Left lung (tissue), 10 donors: ENCODE results near the gene SIK3. TPM values are rescaled to one million over a fixed set of nuclear protein-coding genes. Genes with fewer than 3 reads are reported as not detected.
A peak's percentile ranks its signal among the peaks of the same experiment; 100 is the strongest.

ENCODE experiments used
- ATAC-seq: fragments of 200-7000 bp; cut with Tn5 transposase; one replicate; pipeline ENCODE4 v1.9.1; 2020; ENCODE audit warnings: moderate library complexity
- DNase-seq, 4 donors: peaks; one replicate each; pipeline ENCODE4 v3.0.0-alpha.2; 2013 to 2020
- H3K27ac ChIP-seq, 2 donors: fragments of 200-600 bp; sonication (generic) in 1 of 2; one replicate each; pipeline versions ENCODE4 v1.5.0 to v1.8.0; 2020 to 2021
- H3K27me3 ChIP-seq, 2 donors: fragments of 200-600 bp; sonication (generic) in 1 of 2; one replicate each; pipeline versions ENCODE4 v1.5.0 to v1.8.0; 2020 to 2021
- H3K36me3 ChIP-seq, 2 donors: fragments of 200-600 bp; sonication (generic) in 1 of 2; one replicate each; pipeline versions ENCODE4 v1.5.0 to v1.8.0; 2020 to 2021
- H3K4me1 ChIP-seq, 2 donors: fragments of 200-600 bp; one replicate each; pipeline ENCODE4 v1.8.0; 2021
- H3K4me3 ChIP-seq, 2 donors: fragments of 200-600 bp; sonication (generic) in 1 of 2; one replicate each; pipeline versions ENCODE4 v1.5.0 to v1.8.0; 2020 to 2021; ENCODE audit warnings: mild to moderate bottlenecking in 1 of 2
- H3K9me3 ChIP-seq, 2 donors: fragments of 200-600 bp; sonication (generic) in 1 of 2; one replicate each; pipeline versions ENCODE4 v1.5.0 to v1.8.0; 2020 to 2021
- CTCF ChIP-seq, 2 donors: fragments of 200-600 bp; sonication (generic) in 1 of 2; IDR thresholded peaks; one replicate each; pipeline versions ENCODE4 v1.5.0 to v1.8.0; 2021; ENCODE audit warnings: antibody characterized with exemption in 2 of 2
- intact Hi-C, 2 donors: fragments of 100-400 bp; cut with DNase I; formaldehyde crosslinking; loops; one replicate each; pipeline versions ENCODE4 v1.11.2 to v1.14.2; 2022
- polyA plus RNA-seq, 6 donors: library from polyadenylated mRNA; unstranded; fragments of 120-200 nt; gene quantifications; one replicate each; pipeline ENCODE4 v1.2.1, GENCODE V29; 2013; ENCODE audit not compliant: insufficient read length in 6 of 6
- total RNA-seq, 2 donors: library from RNA; stranded (reverse); fragmentation: NEBNext Ultra II Directional; extraction: Animal tissue kit (Norgen Biotek cat#: 25700); gene quantifications; one replicate each; pipeline ENCODE4 v1.2.1, GENCODE V29; 2021
- donor health status: DM: no; HTN: yes; CAD: no.
- donor health status: DM: no; HTN: no; CAD: no.

The SIK3 gene
- total and polyA plus RNA-seq, 8 donors = 28.0 to 49.6 (median 35.9) TPM

GRCh38 chr11:117016246-117016645 lies 82.0 kb downstream of the SIK3 start:
- Histone ChIP-seq H3K4me1 (peaks cover 0 to 19% of the 10 kb centered on the region in 2 donors), H3K36me3 (no peaks in the 10 kb centered on the region), H3K27me3 (no peaks in the 10 kb centered on the region), H3K27ac (no peak overlapping the region), H3K4me3 (no peak overlapping the region), H3K9me3 (no peaks in the 10 kb centered on the region)
- ATAC-seq (no peak), DNase-seq (no peak)
- TF ChIP-seq CTCF (IDR thresholded peaks at IDR 0.05) = no peak
- intact Hi-C loops = no loop called here

GRCh38 chr11:117011541-117011898 lies 86.7 kb downstream of the SIK3 start:
- TF ChIP-seq CTCF (IDR thresholded peaks at IDR 0.05) = no peak
- H3K4me3 ChIP-seq = no peak overlapping the region
- H3K27ac ChIP-seq = no peak overlapping the region
- peaks cover 0 to 21% of the 10 kb centered on the region in 2 donors for H3K4me1 ChIP-seq
- ATAC-seq (peak; percentile 25), DNase-seq (no peak)
- H3K9me3 ChIP-seq = no peaks in the 10 kb centered on the region
- intact Hi-C loops = no loop called here
- no peaks in the 10 kb centered on the region for H3K27me3 ChIP-seq
- H3K36me3 ChIP-seq = no peaks in the 10 kb centered on the region

- Histone ChIP-seq H3K27ac (no peak overlapping the region), H3K4me1 (peaks cover 0 to 26% of the 10 kb centered on the region in 2 donors), H3K27me3 (no peaks in the 10 kb centered on the region), H3K4me3 (no peak overlapping the region), H3K36me3 (no peaks in the 10 kb centered on the region), H3K9me3 (no peaks in the 10 kb centered on the region)
- DNase-seq = no peak
- no peak for TF ChIP-seq CTCF (IDR thresholded peaks at IDR 0.05)
- peak; percentile 69 for ATAC-seq
- intact Hi-C loops = no loop called here
Observed at GRCh38 chr11:117010808-117011540, 87.3 kb downstream of the SIK3 start.

GRCh38 chr11:117009905-117010605 lies 88.2 kb downstream of the SIK3 start:
- no peaks in the 10 kb centered on the region for H3K27me3 ChIP-seq
- ATAC-seq = no peak
- H3K4me3 ChIP-seq = no peak overlapping the region
- no peaks in the 10 kb centered on the region for H3K36me3 ChIP-seq
- intact Hi-C loops = no loop called here
- no peak overlapping the region for H3K27ac ChIP-seq
- H3K9me3 ChIP-seq = no peaks in the 10 kb centered on the region
- TF ChIP-seq CTCF (IDR thresholded peaks at IDR 0.05) = no peak
- peaks cover 0 to 34% of the 10 kb centered on the region in 2 donors for H3K4me1 ChIP-seq
- no peak for DNase-seq

GRCh38 chr11:117005758-117006157 lies 92.5 kb downstream of the SIK3 start:
- peak; percentile 45 for ATAC-seq
- DNase-seq = no peak
- intact Hi-C loops = no loop called here
- no peak for TF ChIP-seq CTCF (IDR thresholded peaks at IDR 0.05)
- H3K27me3 ChIP-seq = no peaks in the 10 kb centered on the region
- H3K36me3 ChIP-seq = peaks cover 0 to 5% of the 10 kb centered on the region in 2 donors
- no peaks in the 10 kb centered on the region for H3K9me3 ChIP-seq
- peaks cover 5 to 56% of the 10 kb centered on the region in 2 donors for H3K4me1 ChIP-seq
- no peak overlapping the region for H3K4me3 ChIP-seq
- H3K27ac ChIP-seq = peak overlapping the region in 1 of 2 donors; percentile 43
